Activated CD8-positive, alpha-beta memory T cell treated with anti-CD3 and anti-CD28 coated beads for 24 hours (primary cell): Measurements from ENCODE around the gene NUP85.
"Not testable (repeated sequence)": the region's sequence is repeated elsewhere in the genome, so short reads cannot be mapped to it uniquely, and the experiment has no call there.

Experiments
- DNase-seq: peaks from one replicate; pipeline ENCODE4 v3.0.0-alpha.2; 2020

Gene NUP85

DNA sequence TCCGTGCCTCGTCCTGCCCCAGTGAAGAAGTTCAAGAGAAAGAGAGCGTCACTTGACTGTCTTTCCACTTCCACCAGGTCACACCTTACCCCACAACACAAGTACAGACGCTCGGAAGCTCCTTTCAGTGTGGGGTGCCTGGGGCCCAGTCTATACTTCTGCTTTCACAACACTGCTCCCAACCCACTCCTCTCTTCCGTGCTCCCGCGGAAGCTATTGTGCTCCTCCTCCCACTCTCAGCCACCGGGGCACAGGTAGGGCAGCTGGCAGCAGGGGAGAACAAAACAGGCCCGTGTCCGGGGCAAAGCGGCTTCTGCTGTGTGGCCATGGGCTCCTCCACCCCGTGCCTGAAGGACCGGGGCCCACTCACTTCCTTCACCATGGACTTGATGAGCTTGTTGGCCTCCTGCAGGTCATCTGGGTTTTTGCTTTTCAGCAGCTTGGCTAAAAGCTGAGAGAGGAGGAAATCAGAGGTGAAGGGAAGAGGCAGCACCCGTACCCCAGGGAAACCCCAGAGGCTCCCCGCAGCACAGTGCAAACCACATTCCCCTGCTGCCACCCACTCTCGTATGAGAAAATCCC, 37.1 kb downstream of the NUP85 start:
- peak; percentile 71 for DNase-seq

- DNase-seq: no peak
These were observed 38.8 kb downstream of the NUP85 start for GRCh38 chr17:75244133-75244866.

- no peak for DNase-seq
These were observed 39.5 kb downstream of the NUP85 start for GRCh38 chr17:75245011-75245410.

GRCh38 chr17:75246404-75246803, 40.9 kb downstream of the NUP85 start:
- DNase-seq: no peak

- DNase-seq: no peak
These were observed 44.1 kb downstream of the NUP85 start for GRCh38 chr17:75249564-75249963.

GRCh38 chr17:75250009-75250471, 44.6 kb downstream of the NUP85 start:
- peak; percentile 86 for DNase-seq

DNA sequence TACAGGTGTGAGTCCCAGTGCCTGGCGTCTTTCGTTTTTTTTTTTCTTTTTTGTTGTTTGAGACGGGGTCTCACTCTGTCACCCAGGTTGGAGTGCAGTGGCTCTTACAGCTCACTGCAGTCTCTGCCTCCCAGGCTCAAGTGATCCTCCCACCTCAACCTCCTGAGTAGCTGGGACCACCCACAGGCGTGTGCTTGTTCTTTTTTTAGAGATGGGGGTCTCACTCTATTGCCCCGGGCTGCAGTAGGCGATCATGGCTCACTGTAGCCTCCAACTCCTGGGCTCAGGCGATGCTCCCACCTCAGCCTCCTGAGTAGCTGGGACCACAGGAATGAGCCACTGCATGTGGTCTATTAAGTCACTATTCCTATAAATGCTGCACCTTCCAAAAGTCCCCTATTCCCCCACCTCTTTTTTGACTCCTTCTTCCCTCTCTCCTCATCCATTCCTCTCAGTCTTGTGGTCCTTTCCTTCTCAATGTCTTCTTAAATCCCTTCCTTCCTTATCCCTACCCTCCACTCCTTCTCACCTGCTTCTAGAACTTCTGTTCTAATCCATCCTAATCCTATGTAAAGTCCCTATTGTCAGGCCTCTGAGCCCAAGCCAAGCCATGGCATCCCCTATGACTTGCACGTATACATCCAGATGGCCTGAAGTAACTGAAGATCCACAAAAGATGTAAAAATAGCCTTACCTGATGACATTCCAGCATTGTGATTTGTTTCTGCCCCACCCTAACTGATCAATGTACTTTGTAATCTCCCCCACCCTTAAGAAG, 46.7 kb downstream of the NUP85 start:
- no peak for DNase-seq

GRCh38 chr17:75255954-75256698, 50.6 kb downstream of the NUP85 start:
- DNase-seq: not testable (repeated sequence)

- DNase-seq: not testable (repeated sequence)
These were observed 51.7 kb downstream of the NUP85 start for GRCh38 chr17:75257228-75257627.

DNA sequence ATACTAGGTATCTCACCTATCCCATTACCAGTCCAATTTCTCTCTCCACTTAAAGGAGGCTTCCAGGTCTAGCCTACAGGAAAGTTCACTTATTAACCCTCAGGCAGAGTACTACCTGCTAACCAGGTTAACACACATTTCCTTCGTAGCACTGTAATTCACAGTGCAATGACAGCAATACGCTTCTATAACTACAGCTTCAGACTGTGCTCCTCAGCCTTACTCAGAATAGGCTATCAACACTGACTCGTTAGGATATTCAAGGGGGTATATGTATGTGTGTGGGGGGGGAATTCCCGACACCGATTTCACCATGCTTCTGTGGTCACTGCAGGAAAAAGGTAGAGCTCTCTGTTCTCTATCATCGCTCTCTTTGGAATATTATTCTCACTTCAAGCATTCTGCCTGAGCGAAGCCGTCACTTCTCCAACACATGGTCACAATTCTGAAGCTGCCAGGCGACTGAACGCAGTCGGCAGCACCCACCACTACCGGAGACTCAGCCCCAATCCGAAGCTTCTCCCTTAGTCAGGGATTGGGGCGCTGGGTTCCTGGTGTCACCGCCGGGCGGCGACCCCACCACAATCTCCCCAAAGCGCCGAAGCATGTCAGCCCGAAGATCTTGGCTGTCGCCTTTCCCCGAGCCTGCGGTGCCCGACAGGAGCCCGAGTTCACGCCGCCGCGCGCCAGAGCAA, 55.3 kb downstream of the NUP85 start:
- no peak for DNase-seq

- peak; percentile 99 for DNase-seq
These were observed 56.0 kb downstream of the NUP85 start, which contains the start of the genes GGA3 and MRPS7 for GRCh38 chr17:75261336-75262111. GGA3 (minus strand) TSS chr17:75261606; CDS start chr17:75261587, 19 bp downstream. MRPS7 (plus strand) TSS chr17:75261879; CDS start chr17:75261901, 22 bp downstream.

DNA sequence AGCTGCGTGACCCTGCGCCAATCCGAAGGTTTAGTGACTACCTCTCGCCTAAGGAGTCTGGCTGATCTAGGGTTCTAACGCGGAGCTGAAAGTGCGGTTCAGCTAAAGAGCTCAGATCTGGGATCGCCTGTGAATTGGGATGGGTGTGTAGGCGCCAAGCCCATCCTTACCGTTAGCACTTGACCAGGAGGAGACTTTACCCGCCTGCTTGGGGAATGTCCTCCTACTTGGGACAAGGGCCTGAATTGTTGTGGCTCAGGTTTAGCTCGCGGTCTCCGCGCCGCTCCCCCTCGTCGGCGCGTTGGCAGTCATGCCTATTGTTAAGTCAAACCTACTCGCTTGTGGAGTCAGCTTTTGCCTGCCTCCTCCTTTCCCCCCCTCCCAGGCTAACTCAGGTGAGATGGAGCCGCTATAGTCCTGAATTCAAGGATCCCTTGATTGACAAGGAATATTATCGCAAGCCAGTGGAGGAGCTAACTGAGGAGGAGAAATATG, 56.7 kb downstream of the NUP85 start:
- no peak for DNase-seq

GRCh38 chr17:75263055-75263454, 57.6 kb downstream of the NUP85 start:
- DNase-seq: no peak

GRCh38 chr17:75265614-75266315, 60.3 kb downstream of the NUP85 start:
- no peak for DNase-seq

DNA sequence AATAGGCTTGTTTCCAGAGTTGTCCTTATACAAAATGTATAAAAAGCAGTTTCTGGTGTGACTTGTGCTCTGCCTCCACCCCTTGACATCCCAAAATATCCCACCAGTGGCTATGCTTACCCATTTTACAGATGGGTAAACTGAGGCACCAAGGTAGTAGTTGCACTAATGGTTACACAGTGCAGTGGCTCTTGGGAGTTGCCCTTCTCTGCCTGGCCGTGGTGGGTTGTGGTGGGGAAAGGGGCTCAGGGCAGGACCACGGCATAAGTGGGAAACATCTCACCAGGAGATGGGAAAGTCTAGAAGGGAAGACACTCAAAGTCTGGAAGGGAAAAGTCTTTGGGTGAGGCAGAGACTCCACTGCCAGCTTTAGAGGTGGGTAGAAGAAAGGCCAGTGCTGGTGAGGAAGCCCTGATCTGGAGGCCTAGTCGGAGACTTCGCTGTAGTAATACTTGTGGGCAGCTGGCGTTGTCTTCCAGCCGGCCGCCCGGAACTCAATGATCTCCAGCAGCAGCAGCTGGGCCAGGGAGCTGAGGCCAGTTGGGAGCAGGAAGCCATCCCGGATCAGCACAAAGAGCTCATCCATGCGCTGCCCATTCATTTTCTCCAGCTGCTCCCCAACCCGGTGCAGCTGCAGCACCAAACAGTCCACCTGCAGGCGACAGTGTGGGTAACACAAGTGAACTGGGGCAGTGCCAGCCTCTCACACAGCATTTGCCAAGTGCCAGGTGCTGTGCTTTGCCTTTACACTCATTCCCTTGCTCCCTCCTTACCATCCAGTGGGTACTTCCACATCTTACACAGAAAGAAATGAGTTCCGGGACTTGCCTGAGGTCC, 61.1 kb downstream of the NUP85 start:
- no peak for DNase-seq

GRCh38 chr17:75267153-75267410, 61.6 kb downstream of the NUP85 start:
- no peak for DNase-seq

DNA sequence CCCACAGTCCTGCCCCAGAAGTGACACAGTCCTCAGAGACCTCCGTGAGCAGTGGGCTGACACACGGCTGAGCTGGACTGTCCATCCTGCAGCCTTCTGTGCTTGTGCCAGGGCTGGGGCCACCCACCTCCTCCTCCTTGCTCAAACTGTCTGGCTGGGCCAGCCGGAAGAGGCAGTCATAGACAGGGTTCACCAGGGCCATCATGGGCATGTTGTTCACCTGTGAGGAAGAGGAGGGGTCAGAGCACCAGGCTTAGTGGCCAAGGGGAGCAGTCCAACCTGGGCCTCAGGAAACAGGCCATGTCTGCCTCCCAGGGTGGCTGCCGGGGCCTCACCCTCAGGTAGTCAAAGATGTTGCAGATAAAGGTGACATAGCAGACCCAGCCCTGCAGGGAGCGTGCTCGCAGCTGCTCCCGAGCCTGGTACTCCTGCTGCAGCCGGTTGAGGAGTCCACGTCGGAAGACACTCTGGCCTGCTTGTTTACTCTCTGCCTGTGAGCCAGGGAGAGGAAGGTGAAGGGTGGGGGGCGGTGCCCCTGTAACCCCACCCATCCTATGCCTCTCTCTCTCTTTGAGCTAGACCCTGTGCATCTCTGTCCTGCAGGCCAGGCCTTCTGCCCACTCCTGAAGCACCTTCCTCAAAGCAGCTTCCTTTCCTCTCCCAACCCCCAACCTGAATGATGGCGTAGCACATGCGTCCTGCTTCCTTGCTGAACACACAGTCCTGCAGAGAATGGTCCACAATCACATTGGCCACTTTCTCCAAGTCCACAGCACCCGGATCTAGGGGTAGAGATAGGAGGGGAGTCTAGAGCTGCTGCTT, 62.1 kb downstream of the NUP85 start:
- DNase-seq: no peak

DNA sequence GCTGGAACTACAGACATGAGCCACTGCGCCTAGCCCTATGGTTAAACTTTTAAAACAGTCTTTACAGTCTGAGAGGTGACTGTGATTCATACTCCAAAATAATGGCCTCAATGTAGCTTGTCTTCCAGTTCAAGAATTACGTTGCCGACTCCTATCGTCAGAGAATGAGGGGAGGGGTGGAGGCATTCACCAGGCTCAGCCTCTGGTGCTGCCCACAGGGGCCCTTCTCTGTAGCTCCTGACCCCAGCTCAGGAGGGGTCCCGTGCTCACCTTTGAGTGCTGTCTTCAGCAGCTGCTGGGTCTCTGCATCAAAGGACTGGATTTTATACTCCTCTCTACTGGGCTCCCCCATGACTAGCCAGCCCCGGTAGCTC, 64.4 kb downstream of the NUP85 start:
- DNase-seq: no peak
